ENCODE data around the gene LETM1.

LETM1 gene
- long read RNA-seq, donor 1, full-length matches to known transcripts: 1 of 1 reads
- long read RNA-seq, donor 1, partial matches to known transcripts: 0 of 1 reads
- long read RNA-seq, donor 1, other reads (novel, unspliced or antisense): 0 of 1 reads
- long read RNA-seq, donor 2, full-length matches to known transcripts: 1 of 1 reads
- long read RNA-seq, donor 2, partial matches to known transcripts: 0 of 1 reads
- long read RNA-seq, donor 2, other reads (novel, unspliced or antisense): 0 of 1 reads
- long read RNA-seq, donor 3, full-length matches to known transcripts: 2 of 2 reads
- long read RNA-seq, donor 3, partial matches to known transcripts: 0 of 2 reads
- long read RNA-seq, donor 3, other reads (novel, unspliced or antisense): 0 of 2 reads
- long read RNA-seq, donor 4, full-length matches to known transcripts: 4 of 13 reads
- long read RNA-seq, donor 4, partial matches to known transcripts: 0 of 13 reads
- long read RNA-seq, donor 4, other reads (novel, unspliced or antisense): 9 of 13 reads
- long read RNA-seq, donor 5, full-length matches to known transcripts: 2 of 2 reads
- long read RNA-seq, donor 5, partial matches to known transcripts: 0 of 2 reads
- long read RNA-seq, donor 5, other reads (novel, unspliced or antisense): 0 of 2 reads
- long read RNA-seq, donor 6, full-length matches to known transcripts: 2 of 2 reads
- long read RNA-seq, donor 6, partial matches to known transcripts: 0 of 2 reads
- long read RNA-seq, donor 6, other reads (novel, unspliced or antisense): 0 of 2 reads
- long read RNA-seq, donor 7, full-length matches to known transcripts: 6 of 11 reads
- long read RNA-seq, donor 7, partial matches to known transcripts: 5 of 11 reads
- long read RNA-seq, donor 7, other reads (novel, unspliced or antisense): 0 of 11 reads
- long read RNA-seq, donor 8, full-length matches to known transcripts: 3 of 9 reads
- long read RNA-seq, donor 8, partial matches to known transcripts: 6 of 9 reads
- long read RNA-seq, donor 8, other reads (novel, unspliced or antisense): 0 of 9 reads

DNA sequence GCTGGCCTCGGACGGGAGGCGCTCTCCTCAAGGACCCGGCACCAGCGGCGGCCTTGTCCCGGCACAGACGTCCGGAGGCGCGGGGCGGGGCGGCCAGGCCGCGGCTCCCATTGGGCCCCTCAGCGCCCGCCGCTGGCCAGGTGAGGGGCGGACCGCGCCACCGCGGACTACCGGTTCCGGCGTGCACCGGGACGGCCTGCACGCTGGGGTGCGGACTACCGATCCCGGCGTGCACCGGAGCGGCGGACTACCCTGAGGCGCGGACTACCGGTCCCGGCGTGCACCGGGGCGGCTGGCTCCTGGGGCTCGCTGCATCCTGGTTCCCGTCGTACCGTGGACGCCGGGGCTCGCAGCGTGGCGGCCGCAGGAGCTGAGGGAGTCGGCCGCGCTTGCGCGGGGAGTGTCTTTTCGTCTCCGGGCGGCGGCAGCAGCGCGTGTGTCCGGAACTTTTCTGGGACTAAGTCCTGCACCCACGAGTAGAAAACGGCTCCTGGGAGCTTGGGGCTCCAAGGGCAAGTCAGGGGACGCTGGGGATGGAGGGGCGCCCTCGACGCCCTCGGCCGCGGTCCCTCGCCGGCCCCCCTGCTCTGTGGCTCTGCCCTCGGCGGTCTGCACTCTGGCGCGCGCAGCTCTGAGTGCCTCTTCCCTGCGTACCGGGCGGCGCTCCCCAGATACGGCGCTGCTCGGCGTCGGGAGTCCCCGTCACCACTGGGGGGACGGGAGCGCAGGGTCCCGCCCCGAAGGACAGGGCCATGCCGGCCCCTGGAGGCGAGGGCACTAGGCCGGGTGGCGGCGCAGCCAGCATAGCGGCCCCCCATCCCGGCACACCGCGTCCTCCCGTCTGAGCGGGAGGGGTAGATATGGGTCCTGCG is at the start of gene LETM1:
Gene LETM1, minus strand, starts transcription at position 86 of the 872 bp plus-strand sequence. CDS start 206 bp downstream, outside the sequence.
- DNase-seq: peak; percentile 94

GRCh38 chr4:1904042-1904441 is 48.1 kb upstream of the LETM1 start:
- DNase-seq: no peak

- DNase-seq: no peak
Observed at GRCh38 chr4:1903035-1903434, 47.1 kb upstream of the LETM1 start.

- no peak for DNase-seq
Observed at GRCh38 chr4:1902243-1902642, 46.3 kb upstream of the LETM1 start.

DNA sequence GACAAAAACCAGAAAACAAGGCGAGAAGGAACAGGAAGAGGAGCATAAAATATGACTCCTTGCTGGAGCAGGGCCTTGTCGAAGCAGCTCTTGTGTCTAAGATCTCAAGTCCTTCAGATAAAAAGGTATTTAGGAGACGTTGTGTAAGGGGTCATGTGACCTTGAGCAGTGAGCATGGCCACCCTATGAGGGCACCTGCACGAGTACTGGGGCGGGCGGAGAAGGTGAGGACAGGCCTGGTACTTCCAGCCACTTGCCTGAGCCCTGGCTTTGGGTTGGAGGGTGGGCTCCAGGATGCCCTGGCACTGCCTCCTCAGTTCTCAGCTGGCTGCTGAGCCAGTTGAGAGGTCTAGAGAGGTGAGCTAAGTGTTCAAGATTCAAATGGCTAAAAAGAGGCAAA is 45.2 kb upstream of the LETM1 start:
- DNase-seq: no peak

- DNase-seq: no peak
Observed at GRCh38 chr4:1900624-1901023, 44.7 kb upstream of the LETM1 start.

GRCh38 chr4:1900087-1900433 is 44.1 kb upstream of the LETM1 start:
- no peak for DNase-seq

DNA sequence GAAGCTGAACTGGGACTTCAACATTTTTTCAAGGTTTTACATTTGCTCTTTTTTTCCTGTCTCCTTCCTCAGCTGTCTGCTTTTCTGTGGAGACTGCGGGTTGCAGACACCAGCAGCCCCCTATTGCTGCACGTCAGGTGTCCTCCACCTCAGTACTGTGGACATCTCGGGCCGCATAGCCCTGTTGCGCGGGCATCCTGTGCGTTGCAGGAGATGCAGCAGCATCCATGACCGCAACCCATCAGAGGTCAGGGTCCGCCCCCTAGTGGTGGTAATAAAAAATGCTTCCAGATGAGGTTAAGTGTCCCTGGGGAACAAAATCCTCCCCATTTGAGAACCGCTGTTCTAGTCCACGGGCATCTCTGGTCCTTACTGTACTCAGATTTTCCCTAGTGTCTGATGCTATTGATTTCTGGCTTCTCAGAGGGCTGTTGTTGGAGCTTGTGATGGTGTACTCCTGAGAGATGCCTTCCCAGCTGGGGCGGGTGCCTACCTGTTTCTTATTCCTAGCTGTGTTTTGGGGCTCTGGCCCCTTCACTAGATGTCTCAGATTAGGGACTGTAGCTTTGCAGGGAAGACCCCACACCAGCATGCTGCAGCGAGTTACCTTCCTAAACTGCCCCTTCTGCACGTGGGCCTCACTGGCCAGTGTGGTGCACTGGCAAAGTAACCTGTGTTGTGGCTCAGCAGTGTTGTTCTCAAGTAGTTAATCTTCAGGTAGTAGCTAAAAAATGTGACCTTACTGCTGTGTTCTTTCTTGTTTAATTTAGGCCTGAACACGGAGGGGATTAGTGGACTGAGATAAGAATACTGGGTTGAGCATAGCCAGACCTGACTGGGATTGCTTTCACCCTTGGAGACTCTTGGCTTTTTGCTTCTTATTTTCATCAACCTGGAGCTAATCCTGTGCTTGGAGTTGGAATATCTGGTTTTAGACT is 43.5 kb upstream of the LETM1 start:
- DNase-seq: peak; percentile 52

GRCh38 chr4:1898681-1899080 is 42.7 kb upstream of the LETM1 start:
- DNase-seq: no peak

GRCh38 chr4:1898007-1898406 is 42.1 kb upstream of the LETM1 start:
- DNase-seq: no peak

DNA sequence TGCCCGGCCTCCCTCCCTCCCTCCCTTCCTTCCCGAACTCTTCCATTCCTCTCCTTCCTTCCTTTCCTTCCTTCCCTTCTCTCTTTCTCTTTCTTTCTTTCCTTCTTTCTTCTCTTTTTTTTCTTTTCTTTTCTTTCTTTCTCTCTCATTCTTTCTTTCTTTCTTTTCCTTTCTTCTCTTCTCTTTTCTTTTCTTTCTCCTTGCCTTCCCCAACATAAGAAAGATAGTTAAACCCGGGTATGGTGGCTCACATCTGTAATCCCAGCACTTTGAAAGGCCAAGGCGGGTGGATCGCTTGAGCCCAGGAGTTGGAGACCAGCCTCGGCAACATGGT is 40.7 kb upstream of the LETM1 start:
- no peak for DNase-seq

DNA sequence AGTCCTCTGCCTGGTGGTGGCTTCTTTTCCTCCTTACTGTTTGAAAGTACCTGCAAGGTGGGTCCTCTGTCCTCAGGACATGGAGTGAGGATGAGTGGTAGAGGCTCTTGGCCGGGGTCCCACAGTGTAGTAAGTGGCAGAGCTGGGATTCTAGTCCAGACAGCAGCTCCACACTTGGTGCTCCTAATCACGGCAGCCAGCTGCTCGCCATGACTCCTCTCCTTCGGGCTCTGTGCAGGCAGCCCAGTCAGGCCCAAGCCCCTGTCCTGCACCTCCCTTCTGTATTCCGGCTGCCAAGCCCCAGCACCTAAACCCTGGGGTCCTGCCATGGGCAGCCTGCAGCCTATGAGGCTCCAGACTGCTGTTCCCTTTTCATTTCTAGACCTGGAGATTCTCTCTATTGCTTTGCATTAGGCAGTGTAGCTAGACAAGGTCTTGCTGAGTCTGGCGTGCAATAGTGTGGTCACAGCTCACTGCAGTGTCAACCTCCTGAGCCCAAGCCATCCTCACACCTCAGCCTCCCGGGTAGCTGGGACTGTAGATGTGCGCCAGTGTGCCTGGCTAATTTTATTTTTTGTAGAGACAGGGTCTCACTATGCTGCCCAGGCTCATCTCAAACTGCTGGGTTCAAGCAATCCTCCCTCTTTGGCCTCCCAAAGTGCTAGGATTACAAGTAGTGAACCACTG is 40.2 kb upstream of the LETM1 start:
- no peak for DNase-seq

DNA sequence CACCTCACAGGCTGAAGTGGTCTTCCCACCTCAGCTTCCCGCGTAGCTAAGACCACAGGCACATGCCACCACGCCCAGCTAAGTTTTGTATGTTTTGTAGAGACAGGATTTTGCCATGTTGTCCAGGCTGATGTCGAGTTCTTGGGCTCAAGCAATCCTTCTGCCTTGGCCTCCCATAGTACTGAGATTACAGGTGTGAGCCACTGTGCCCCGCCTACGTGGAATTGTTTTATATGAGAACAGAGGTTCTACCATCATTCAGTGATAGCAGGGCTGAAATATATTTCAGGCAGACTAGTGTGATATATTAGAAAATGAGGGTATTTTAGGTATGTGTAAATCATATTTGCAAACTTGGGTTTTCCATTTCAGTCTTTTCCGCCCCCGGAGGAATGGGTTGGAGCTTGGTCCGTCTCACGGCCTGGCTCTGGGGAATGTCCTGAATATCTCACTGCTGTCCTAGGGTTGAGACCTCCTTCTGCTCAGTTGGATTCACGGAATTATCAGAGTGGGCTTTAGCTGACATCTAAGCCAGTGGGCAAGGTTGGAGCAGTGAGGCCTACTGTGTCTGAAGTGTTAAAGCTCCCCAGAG is 35.1 kb upstream of the LETM1 start:
- no peak for DNase-seq

DNA sequence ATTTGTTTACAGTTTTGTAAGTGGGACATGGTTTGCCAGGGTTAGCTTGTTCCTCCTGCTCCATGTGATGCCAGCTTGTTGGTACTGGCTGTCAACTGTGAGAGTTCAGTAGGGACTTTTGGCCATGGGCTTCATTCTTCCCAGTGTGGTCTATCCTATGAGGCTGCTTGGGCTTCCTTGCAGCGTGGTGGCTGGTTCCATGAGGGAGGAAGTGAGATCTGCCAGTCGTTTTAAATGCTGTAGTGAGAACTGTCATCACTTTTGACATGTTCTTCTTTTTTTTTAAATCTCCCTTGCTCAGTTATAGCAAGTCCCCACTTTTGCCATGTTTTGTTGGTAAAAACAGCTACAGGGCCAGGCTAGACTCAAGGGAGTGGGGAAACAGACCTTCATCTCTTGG is 31.1 kb upstream of the LETM1 start:
- DNase-seq: no peak

GRCh38 chr4:1885414-1885813 is 29.5 kb upstream of the LETM1 start:
- no peak for DNase-seq

GRCh38 chr4:1883583-1883982 is 27.6 kb upstream of the LETM1 start:
- no peak for DNase-seq

GRCh38 chr4:1882850-1883271 is 26.9 kb upstream of the LETM1 start:
- DNase-seq: no peak

- DNase-seq: no peak
Observed at GRCh38 chr4:1880332-1880731, 24.4 kb upstream of the LETM1 start.

DNA sequence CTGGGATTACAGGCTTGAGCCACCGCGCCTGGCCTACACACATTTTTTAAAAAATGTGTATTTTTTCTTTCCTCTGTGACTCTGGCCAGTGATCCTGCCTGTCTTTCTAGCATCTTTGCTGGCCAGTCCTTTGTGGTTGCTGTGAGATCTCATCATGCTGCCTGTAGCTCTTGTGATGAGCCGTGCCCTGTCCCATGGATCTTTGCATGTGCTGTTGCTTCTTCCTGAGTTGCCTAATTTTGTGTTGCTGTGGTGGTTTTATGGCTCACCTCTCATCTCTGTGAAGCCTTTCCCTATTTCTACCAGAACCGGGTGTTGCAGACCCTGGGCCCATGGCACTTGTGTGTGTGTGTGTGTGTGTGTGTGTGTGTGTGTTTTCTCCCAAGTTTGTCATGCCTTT is 23.5 kb upstream of the LETM1 start:
- no peak for DNase-seq

- no peak for DNase-seq
Observed at GRCh38 chr4:1874201-1874600, 18.2 kb upstream of the LETM1 start.
